KMS-11 (cell line): ENCODE measurements around the gene SLC5A2.
"Not testable (repeated sequence)": the region's sequence is repeated elsewhere in the genome, so short reads cannot be mapped to it uniquely, and the experiment has no call there.

Experiments
- H2AFZ ChIP-seq: fragments of 200-600 bp; sonication (generic); 2 replicates; pipeline ENCODE4 v1.6.1; 2016; ENCODE audit warnings: antibody characterized with exemption, mixed run types, low read depth
- H3K27ac ChIP-seq: fragments of 200-600 bp; sonication (generic); 2 replicates; pipeline ENCODE4 v1.6.1; 2016; ENCODE audit warnings: mild to moderate bottlenecking, mixed run types
- H3K27me3 ChIP-seq: fragments of 200-600 bp; sonication (generic); 2 replicates; pipeline ENCODE4 v1.6.1; 2017; ENCODE audit warnings: mild to moderate bottlenecking, low read depth, mixed run types, moderate library complexity; ENCODE audit not compliant: insufficient read depth
- H3K36me3 ChIP-seq: fragments of 200-600 bp; sonication (generic); 2 replicates; pipeline ENCODE4 v1.6.1; 2017; ENCODE audit warnings: mild to moderate bottlenecking, mixed run types; ENCODE audit not compliant: insufficient read depth
- H3K4me1 ChIP-seq: fragments of 200-600 bp; sonication (generic); 2 replicates; pipeline ENCODE4 v1.6.1; 2016; ENCODE audit warnings: mild to moderate bottlenecking, low read depth, mixed run types; ENCODE audit not compliant: poor library complexity, severe bottlenecking
- H3K4me2 ChIP-seq: fragments of 200-600 bp; sonication (generic); 2 replicates; pipeline ENCODE4 v1.7.0; 2016; ENCODE audit warnings: mild to moderate bottlenecking, mixed run types
- H3K4me3 ChIP-seq: fragments of 200-600 bp; sonication (generic); IDR thresholded peaks from 2 replicates; pipeline ENCODE4 v1.6.1; 2017; ENCODE audit warnings: low read depth, low read length, mixed read lengths; ENCODE audit not compliant: insufficient read depth
- H3K79me2 ChIP-seq: fragments of 200-600 bp; sonication (generic); 2 replicates; pipeline ENCODE4 v1.6.1; 2016; ENCODE audit warnings: low read depth, mixed run types; ENCODE audit not compliant: insufficient read depth
- H3K9ac ChIP-seq: fragments of 200-600 bp; sonication (generic); 2 replicates; pipeline ENCODE4 v1.6.1; 2016; ENCODE audit warnings: mild to moderate bottlenecking, mixed run types
- H4K20me1 ChIP-seq: fragments of 200-600 bp; sonication (generic); 2 replicates; pipeline ENCODE4 v1.6.1; 2016; ENCODE audit warnings: mild to moderate bottlenecking, mixed run types; ENCODE audit not compliant: insufficient read depth
- CTCF ChIP-seq: fragments of 200-600 bp; sonication (generic); conservative IDR thresholded peaks from 2 replicates; pipeline ENCODE4 v1.6.1; 2017; ENCODE audit warnings: low read depth, mild to moderate bottlenecking, antibody characterized with exemption, low read length, moderate library complexity, mixed read lengths

The SLC5A2 gene

GRCh38 chr16:31483081-31483480, at the start of gene SLC5A2:
SLC5A2 (plus strand) TSS chr16:31483123; CDS start chr16:31483137, 14 bp downstream.
- Histone ChIP-seq H3K27me3 (no peaks in the 10 kb centered on the region), H3K27ac (no peak within 1 kb of the TSS), H3K4me1 (no peaks in the 10 kb centered on the region), H3K36me3 (no peaks in the 10 kb centered on the region), H3K4me2 (no peak within 1 kb of the TSS), H3K79me2 (no peaks in the 10 kb centered on the region), H2AFZ (no peak within 1 kb of the TSS), H3K9ac (no peak within 1 kb of the TSS), H3K4me3 (no peak within 1 kb of the TSS), H4K20me1 (no peaks in the 10 kb centered on the region)
- no peak for TF ChIP-seq CTCF

GRCh38 chr16:31435341-31436220, 47.3 kb upstream of the SLC5A2 start:
- H3K27ac ChIP-seq = no peak overlapping the region
- no peaks in the 10 kb centered on the region for H3K36me3 ChIP-seq
- H3K4me3 ChIP-seq = no peak overlapping the region
- H3K4me1 ChIP-seq = peaks cover 10% of the 10 kb centered on the region
- no peak for TF ChIP-seq CTCF
- H3K27me3 ChIP-seq = no peaks in the 10 kb centered on the region
- no peak overlapping the region for H3K4me2 ChIP-seq
- no peak overlapping the region for H2AFZ ChIP-seq
- H3K9ac ChIP-seq = no peak overlapping the region
- no peaks in the 10 kb centered on the region for H4K20me1 ChIP-seq
- H3K79me2 ChIP-seq = no peaks in the 10 kb centered on the region

GRCh38 chr16:31436221-31437045, 46.5 kb upstream of the SLC5A2 start:
- Histone ChIP-seq H4K20me1 (no peaks in the 10 kb centered on the region), H3K4me2 (no peak overlapping the region), H3K4me3 (no peak overlapping the region), H3K36me3 (no peaks in the 10 kb centered on the region), H3K27me3 (no peaks in the 10 kb centered on the region), H2AFZ (no peak overlapping the region), H3K4me1 (peaks cover 6% of the 10 kb centered on the region), H3K79me2 (no peaks in the 10 kb centered on the region), H3K9ac (no peak overlapping the region), H3K27ac (no peak overlapping the region)
- TF ChIP-seq CTCF = no peak

GRCh38 chr16:31438414-31438813, 44.5 kb upstream of the SLC5A2 start:
- H3K4me1 ChIP-seq = peaks cover 6% of the 10 kb centered on the region

GRCh38 chr16:31439023-31439422, 43.9 kb upstream of the SLC5A2 start:
- H3K36me3 ChIP-seq, H3K79me2 ChIP-seq, H3K27me3 ChIP-seq, H3K4me3 ChIP-seq, H3K4me2 ChIP-seq, H3K4me1 ChIP-seq, H3K27ac ChIP-seq, H4K20me1 ChIP-seq, H2AFZ ChIP-seq, H3K9ac ChIP-seq: not testable (repeated sequence)

More at GRCh38 chr16:31438414-31438813, 44.5 kb upstream of the SLC5A2 start:
- TF ChIP-seq CTCF = no peak
- no peak overlapping the region for H2AFZ ChIP-seq
- no peak overlapping the region for H3K4me2 ChIP-seq
- no peaks in the 10 kb centered on the region for H3K36me3 ChIP-seq
- no peaks in the 10 kb centered on the region for H3K79me2 ChIP-seq
- no peaks in the 10 kb centered on the region for H4K20me1 ChIP-seq
- H3K4me3 ChIP-seq = no peak overlapping the region
- no peak overlapping the region for H3K27ac ChIP-seq
- H3K27me3 ChIP-seq = no peaks in the 10 kb centered on the region
- H3K9ac ChIP-seq = no peak overlapping the region
